Calu3 (cell line): ENCODE results near the gene LRRC40. TPM values are rescaled to one million over a fixed set of nuclear protein-coding genes. Genes with fewer than 3 reads are reported as not detected.

Experiments used
- BruUV-seq: library from RNA; stranded (reverse); fragments of 400-500 nt; replicated peaks from 2 replicates; lab custom pipeline; 2021; lab: Mats Ljungman, UMichigan
- CTCF ChIA-PET: fragments of 300-600 bp; sonication (Branson Sonifier 250); formaldehyde crosslinking; loops from one replicate; lab custom pipeline; 2022; ENCODE audit warnings: antibody characterized with exemption; lab: Charles Lee
- DNase-seq: peaks from one replicate; pipeline ENCODE4 v3.0.0; 2022
- H3K27ac Mint-ChIP-seq: one replicate; pipeline ENCODE4 v1.8.0; 2022; ENCODE audit warnings: mixed read lengths; ENCODE audit not compliant: unreplicated experiment
- H3K27me3 Mint-ChIP-seq: one replicate; pipeline ENCODE4 v1.8.0; 2022; ENCODE audit warnings: mixed read lengths; ENCODE audit not compliant: unreplicated experiment
- H3K36me3 Mint-ChIP-seq: one replicate; pipeline ENCODE4 v1.8.0; 2022; ENCODE audit warnings: mild to moderate bottlenecking, moderate library complexity, mixed read lengths; ENCODE audit not compliant: insufficient read depth, unreplicated experiment
- H3K4me1 Mint-ChIP-seq: one replicate; pipeline ENCODE4 v1.8.0; 2022; ENCODE audit warnings: mild to moderate bottlenecking, low read depth, mixed read lengths; ENCODE audit not compliant: unreplicated experiment
- H3K4me3 Mint-ChIP-seq: one replicate; pipeline ENCODE4 v1.8.0; 2022; ENCODE audit warnings: mild to moderate bottlenecking, low read depth, moderate library complexity, mixed read lengths; ENCODE audit not compliant: unreplicated experiment
- H3K9me3 Mint-ChIP-seq: one replicate; pipeline ENCODE4 v1.8.0; 2022; ENCODE audit warnings: low read depth, mixed read lengths; ENCODE audit not compliant: unreplicated experiment
- intact Hi-C: fragments of 100-400 bp; cut with micrococcal nuclease; formaldehyde crosslinking; loops from one replicate; pipeline ENCODE4 v1.10.0; 2022; ENCODE audit not compliant: unreplicated experiment
- total RNA-seq: library from RNA; stranded (reverse); gene quantifications from 2 replicates; pipeline ENCODE4 v1.2.3, GENCODE V29; 2022
- TF ChIP-seq, protein P1 (sequence below): fragments of 200-600 bp; IDR thresholded peaks from one replicate; pipeline ENCODE4 v1.8.0; 2022; ENCODE audit warnings: antibody characterized with exemption; ENCODE audit not compliant: unreplicated experiment

Gene LRRC40
- total RNA-seq, 1 experiment from 2014 or later = 15.8 TPM

DNA sequence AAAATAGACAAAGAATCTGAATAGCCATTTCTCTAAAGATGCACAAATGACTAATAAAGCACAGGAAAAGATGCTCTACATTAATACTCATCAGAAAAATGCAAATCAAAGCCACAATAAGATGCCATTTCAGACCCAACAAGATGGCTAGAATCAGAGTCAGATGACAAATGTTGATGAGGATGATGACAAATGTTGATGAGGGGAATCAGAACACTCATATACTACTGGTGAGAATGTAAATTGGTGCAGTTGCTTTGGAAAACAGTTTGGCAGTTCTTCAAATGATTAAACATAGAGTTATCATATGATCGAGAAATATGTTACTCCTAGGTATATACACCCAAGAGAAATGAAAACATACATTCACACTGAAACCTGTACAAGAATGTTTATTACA, 33.9 kb downstream of the LRRC40 start:
- no peak for DNase-seq
- intact Hi-C loops = no loop called here
- TF ChIP-seq, protein P1, sequence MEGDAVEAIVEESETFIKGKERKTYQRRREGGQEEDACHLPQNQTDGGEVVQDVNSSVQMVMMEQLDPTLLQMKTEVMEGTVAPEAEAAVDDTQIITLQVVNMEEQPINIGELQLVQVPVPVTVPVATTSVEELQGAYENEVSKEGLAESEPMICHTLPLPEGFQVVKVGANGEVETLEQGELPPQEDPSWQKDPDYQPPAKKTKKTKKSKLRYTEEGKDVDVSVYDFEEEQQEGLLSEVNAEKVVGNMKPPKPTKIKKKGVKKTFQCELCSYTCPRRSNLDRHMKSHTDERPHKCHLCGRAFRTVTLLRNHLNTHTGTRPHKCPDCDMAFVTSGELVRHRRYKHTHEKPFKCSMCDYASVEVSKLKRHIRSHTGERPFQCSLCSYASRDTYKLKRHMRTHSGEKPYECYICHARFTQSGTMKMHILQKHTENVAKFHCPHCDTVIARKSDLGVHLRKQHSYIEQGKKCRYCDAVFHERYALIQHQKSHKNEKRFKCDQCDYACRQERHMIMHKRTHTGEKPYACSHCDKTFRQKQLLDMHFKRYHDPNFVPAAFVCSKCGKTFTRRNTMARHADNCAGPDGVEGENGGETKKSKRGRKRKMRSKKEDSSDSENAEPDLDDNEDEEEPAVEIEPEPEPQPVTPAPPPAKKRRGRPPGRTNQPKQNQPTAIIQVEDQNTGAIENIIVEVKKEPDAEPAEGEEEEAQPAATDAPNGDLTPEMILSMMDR = no peak
- Mint-ChIP-seq H3K9me3 (no peaks in the 10 kb centered on the region), H3K36me3 (no peaks in the 10 kb centered on the region), H3K4me1 (peaks cover 10% of the 10 kb centered on the region), H3K27ac (no peak overlapping the region), H3K4me3 (no peak overlapping the region), H3K27me3 (no peaks in the 10 kb centered on the region)
- BruUV-seq = no TSS peak
- CTCF ChIA-PET = no interaction called here

DNA sequence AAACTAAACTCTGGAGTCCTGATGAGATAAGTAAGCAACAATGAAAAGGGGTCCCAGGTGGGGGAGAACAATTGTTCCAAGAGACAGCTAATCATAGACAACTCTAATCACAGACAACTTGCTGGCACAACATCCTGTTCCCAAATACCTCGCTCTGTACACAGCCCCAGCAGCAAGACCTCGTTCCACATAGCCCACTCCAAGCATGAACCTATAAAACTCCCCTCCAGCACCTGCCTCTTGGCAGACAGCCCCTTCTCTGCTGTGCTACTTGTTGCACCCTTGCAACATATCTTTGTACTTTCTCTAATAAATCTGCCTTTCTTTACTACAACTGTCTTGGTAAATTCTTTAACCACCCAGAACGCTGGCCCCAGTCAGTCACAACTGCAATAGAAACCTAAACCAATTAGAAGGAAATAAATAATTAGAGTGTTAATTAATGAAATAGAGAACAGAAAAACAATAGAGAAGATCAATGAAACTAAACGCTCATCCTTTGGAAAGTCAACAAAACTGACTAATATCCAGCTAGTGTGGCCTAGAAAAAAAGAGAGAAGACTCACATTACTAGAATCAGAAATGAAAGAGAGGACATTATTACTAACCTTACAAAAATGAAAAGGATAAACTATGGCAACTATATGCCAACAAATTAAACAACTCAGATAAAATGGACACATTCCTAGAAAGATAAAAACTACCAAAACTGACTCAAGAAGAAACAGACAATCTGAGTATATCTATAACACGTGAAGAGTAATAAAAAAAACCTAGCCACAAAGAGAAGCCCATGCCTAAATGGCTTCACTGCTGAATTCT, 36.1 kb downstream of the LRRC40 start:
- Mint-ChIP-seq H3K9me3 (no peaks in the 10 kb centered on the region), H3K36me3 (no peaks in the 10 kb centered on the region), H3K4me3 (no peak overlapping the region), H3K27me3 (no peaks in the 10 kb centered on the region), H3K27ac (no peak overlapping the region), H3K4me1 (peaks cover 10% of the 10 kb centered on the region)
- CTCF ChIA-PET = interaction anchor here (0.6 kb wide), 1 partner anchor 1520 kb away, joined by 6 read pairs; no protein-coding TSS in a partner anchor
- DNase-seq = no peak
- BruUV-seq = no TSS peak
- intact Hi-C loops = no loop called here
- TF ChIP-seq, protein P1 = no peak

DNA sequence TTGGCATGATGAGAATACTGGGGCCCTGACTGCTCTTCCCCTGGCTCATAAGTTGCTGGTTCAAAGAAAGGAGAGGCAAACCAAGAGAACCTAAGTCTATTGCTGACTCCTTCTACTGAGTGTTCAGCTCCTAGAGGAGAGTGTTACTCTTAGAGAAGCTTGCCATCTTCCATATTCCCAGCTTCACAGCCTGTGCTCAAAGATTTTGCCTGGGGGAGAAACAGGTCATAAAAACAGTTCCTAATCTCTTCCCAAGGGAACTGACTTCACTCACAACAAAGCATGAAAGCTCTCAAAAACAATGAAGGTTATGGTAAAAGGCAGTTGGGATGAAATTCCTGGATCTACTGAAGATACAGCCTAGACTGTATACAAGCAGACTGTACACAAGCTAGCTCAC, 37.1 kb downstream of the LRRC40 start:
- BruUV-seq = no TSS peak
- peaks cover 10% of the 10 kb centered on the region for H3K4me1 Mint-ChIP-seq
- no peak overlapping the region for H3K27ac Mint-ChIP-seq
- H3K27me3 Mint-ChIP-seq = no peaks in the 10 kb centered on the region
- DNase-seq = no peak
- H3K4me3 Mint-ChIP-seq = no peak overlapping the region
- TF ChIP-seq, protein P1 = no peak
- H3K36me3 Mint-ChIP-seq = no peaks in the 10 kb centered on the region
- intact Hi-C loops = no loop called here
- CTCF ChIA-PET = no interaction called here
- no peaks in the 10 kb centered on the region for H3K9me3 Mint-ChIP-seq

DNA sequence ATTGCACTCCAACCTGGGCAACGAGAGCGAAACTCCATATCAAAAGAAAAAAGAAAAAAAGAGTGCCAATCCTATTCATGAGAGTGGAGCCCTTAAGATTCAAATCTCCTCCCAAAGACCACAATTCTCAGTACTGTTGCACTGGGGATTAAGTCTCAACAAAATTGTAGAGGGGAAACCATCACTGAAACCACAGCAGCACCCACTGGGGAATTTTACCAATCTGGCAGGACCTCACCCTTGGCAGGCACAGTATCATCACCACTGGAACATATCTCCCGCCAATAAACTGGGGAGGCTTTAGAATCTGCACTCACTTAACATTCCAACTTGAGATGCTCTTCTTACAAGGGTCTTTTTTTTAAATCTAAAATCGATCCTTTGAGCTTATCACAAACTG, 41.0 kb downstream of the LRRC40 start:
- no peak overlapping the region for H3K4me3 Mint-ChIP-seq
- no peaks in the 10 kb centered on the region for H3K9me3 Mint-ChIP-seq
- H3K36me3 Mint-ChIP-seq = no peaks in the 10 kb centered on the region
- intact Hi-C loops = no loop called here
- H3K27me3 Mint-ChIP-seq = no peaks in the 10 kb centered on the region
- TF ChIP-seq, protein P1 = no peak
- peaks cover 10% of the 10 kb centered on the region for H3K4me1 Mint-ChIP-seq
- H3K27ac Mint-ChIP-seq = no peak overlapping the region
- DNase-seq = no peak
- BruUV-seq = no TSS peak
- CTCF ChIA-PET = no interaction called here
